Neural cell (in vitro differentiated cells): ENCODE results near the gene CFAP100.

Source experiments
- CTCF ChIP-seq: fragments of 450-650 bp; IDR thresholded peaks from 2 replicates; pipeline ENCODE4 v1.5.1; 2014; ENCODE audit warnings: antibody characterized with exemption, mild to moderate bottlenecking, moderate library complexity; ENCODE audit not compliant: poor library complexity, severe bottlenecking
- POLR2AphosphoS5 ChIP-seq: IDR thresholded peaks from 2 replicates; pipeline ENCODE4 v1.6.1; 2012
- REST ChIP-seq: IDR thresholded peaks from 2 replicates; pipeline ENCODE4 v1.6.1; 2012; ENCODE audit warnings: borderline replicate concordance

- TF ChIP-seq REST (no peak), POLR2AphosphoS5 (no peak), CTCF (no peak)
These were observed 3.1 kb upstream of the CFAP100 start for GRCh38 chr3:126391631-126392030.
